DMS114 treated with DMSO at 0.1 percent for 48 hours (cell line): ENCODE measurements around the gene WLS.

Experiments
- DNase-seq: peaks from one replicate; lab custom pipeline; 2025; ENCODE audit not compliant: unreplicated experiment; lab: John Stamatoyannopoulos, UW

The WLS gene

GRCh38 chr1:68103884-68104554 is 128.3 kb downstream of the WLS start:
- no peak for DNase-seq

GRCh38 chr1:68103011-68103545 is 129.2 kb downstream of the WLS start:
- DNase-seq: no peak

- no peak for DNase-seq
These were observed 130.5 kb downstream of the WLS start for GRCh38 chr1:68101829-68102228.

GRCh38 chr1:68100571-68100970 is 131.8 kb downstream of the WLS start:
- no peak for DNase-seq

DNA sequence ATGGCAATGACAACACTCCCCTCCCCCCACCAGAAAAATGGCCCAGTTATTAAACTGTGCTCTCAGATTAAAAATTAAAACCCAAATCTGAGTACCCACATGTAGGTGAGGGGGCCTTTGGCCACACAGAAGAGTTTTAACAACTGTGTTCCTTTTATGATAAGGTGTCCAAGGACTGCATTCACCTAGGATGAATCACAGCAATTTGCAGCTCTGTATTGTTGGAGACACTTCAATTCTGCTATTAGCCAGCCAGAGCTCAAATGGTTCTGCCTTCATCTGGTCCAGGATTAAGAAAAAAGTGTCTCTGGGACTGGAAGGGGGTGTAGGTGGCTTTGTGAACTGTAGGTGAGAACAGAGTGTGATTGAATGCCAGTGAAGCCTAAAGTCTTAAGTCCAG is 138.6 kb downstream of the WLS start:
- DNase-seq: no peak

DNA sequence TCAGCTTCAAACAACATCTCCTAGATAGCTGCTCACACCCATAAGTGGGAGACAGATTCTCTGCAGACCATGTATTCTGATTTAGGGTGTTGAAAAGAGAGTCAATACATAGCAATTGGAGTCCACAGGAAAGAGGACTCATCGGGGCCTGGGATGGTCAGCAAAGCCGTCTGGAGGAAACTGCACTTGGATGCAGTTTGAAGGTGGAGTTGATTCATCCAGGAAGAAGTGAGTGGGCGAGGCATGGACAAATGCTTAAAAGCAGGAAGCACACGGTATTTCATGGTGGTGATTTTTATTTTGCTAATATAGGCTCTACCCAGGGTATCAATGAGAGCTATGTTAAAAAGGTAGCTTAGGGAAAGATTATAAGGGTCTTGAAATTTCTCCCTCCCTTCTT is 145.1 kb downstream of the WLS start:
- no peak for DNase-seq

DNA sequence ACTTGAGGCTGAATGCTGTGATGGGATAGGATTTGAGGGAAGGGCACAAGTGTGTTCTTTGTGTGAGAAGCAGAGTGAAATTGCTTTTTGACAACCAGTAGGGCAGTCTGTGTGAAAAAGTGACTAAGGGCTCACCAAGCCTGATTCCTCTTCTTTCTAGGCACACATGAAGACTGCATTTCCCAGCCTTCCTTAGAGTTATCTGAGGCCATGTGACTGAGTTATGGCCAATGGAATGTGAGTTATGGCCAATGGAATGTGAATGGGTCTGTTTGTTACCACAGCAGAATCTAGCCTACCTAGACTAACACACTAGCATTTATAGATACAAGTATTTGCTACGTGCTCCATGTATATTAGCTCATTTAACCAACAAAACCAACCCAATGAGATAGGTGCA is 146.6 kb downstream of the WLS start:
- DNase-seq: no peak

- no peak for DNase-seq
These were observed 148.6 kb downstream of the WLS start for GRCh38 chr1:68083686-68084085.

DNA sequence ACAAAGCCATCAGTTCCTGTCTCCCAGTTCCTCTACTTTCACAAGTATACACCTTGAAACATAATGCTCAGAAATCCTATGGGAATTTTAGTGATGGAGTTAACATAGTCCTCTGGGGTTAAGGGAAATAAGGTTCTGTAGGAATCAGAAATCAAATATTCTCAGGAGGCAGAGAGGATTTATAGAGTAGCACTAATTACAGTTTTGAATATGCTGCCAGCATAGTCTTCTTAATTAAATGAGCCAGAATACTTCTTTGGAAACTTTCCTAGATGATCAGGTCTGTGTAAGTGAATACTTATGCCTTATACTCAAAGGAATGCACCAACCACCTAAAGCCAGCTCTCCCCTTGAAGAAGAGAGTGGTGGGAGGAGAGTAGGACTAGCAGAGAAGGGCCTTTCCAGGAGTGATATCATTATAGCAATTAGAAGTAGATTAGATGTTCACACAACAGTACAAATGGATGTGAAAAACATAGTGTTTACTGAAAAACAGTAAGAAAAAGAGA is 150.5 kb downstream of the WLS start:
- DNase-seq: no peak

DNA sequence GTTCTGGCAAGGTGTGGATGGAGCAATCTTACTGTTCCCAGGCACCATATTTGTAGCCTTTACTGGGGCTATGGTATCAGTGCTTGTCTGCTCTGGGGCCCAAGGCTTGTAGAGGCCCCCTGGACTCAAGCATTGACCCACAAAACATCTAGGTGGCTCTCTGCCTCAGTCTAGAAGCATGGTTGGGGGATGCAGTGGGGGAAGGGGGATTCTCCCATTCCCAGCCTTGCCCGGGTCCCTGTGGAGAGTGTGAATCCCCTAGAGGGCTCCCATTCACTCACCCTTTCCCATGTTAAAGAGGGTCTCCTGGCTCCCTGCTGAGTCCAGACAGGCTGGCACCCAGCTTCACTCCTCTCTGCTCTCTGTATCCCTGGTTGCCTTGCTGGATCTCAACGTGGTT is 153.7 kb downstream of the WLS start:
- no peak for DNase-seq
